ENCODE measurements around the gene ARMH4. TPM values are rescaled to one million over a fixed set of nuclear protein-coding genes. Genes with fewer than 3 reads are reported as not detected.

ARMH4 gene
- total and polyA plus RNA-seq, 7 donors = 0.17 to 3.2 (median 0.74) TPM

- Histone ChIP-seq H3K27me3 (ENCODE audit: insufficient read depth in 3 of 3, low read length in 2 of 3) (no peaks in the 10 kb centered on the region), H3K27ac (no peak overlapping the region), H3K4me3 (no peak overlapping the region), H3K36me3 (ENCODE audit: insufficient read depth in 1 of 2, low read depth in 1 of 2) (no peaks in the 10 kb centered on the region), H3K4me1 (no peaks in the 10 kb centered on the region), H3K9me3 (no peaks in the 10 kb centered on the region)
- no peak for TF ChIP-seq CTCF (IDR thresholded peaks at IDR 0.05)
- intact Hi-C loops (cut with DNase I) = no loop called here
- ATAC-seq (no peak), DNase-seq (no peak)
- 53 to 68% (median 68%) methylated on average over 3 of the region's 3 CpGs for WGBS, 3 donors
These were observed 91.9 kb downstream of the ARMH4 start for GRCh38 chr14:58060077-58060476.

GRCh38 chr14:58059126-58059525 is 92.9 kb downstream of the ARMH4 start:
- no peaks in the 10 kb centered on the region for H3K36me3 ChIP-seq (ENCODE audit: insufficient read depth in 1 of 2, low read depth in 1 of 2)
- intact Hi-C loops (cut with DNase I) = loop anchor here in 1 of 2 donors (10.0 kb wide), 1 partner anchor 564 kb away; the partner anchor contains the start of gene CCDC198
- H3K4me1 ChIP-seq = no peaks in the 10 kb centered on the region
- ATAC-seq = no peak
- WGBS, 3 donors = 25 to 44% (median 40%) methylated on average over 3 of the region's 3 CpGs
- H3K27me3 ChIP-seq (ENCODE audit: insufficient read depth in 3 of 3, low read length in 2 of 3) = no peaks in the 10 kb centered on the region
- no peaks in the 10 kb centered on the region for H3K9me3 ChIP-seq
- no peak for TF ChIP-seq CTCF (IDR thresholded peaks at IDR 0.05)
- no peak overlapping the region for H3K27ac ChIP-seq
- no peak for DNase-seq
- no peak overlapping the region for H3K4me3 ChIP-seq

- H3K27ac ChIP-seq = no peak overlapping the region
- no peak overlapping the region for H3K4me3 ChIP-seq
- ATAC-seq (no peak), DNase-seq (no peak)
- H3K36me3 ChIP-seq (ENCODE audit: insufficient read depth in 1 of 2, low read depth in 1 of 2) = no peaks in the 10 kb centered on the region
- no peaks in the 10 kb centered on the region for H3K4me1 ChIP-seq
- no peak for TF ChIP-seq CTCF (IDR thresholded peaks at IDR 0.05)
- no peaks in the 10 kb centered on the region for H3K9me3 ChIP-seq
- H3K27me3 ChIP-seq (ENCODE audit: insufficient read depth in 3 of 3, low read length in 2 of 3) = no peaks in the 10 kb centered on the region
- intact Hi-C loops (cut with DNase I) = loop anchor here in 1 of 2 donors (10.0 kb wide), 1 partner anchor 561 kb away; the partner anchor contains the start of gene CCDC198
These were observed 96.5 kb downstream of the ARMH4 start for GRCh38 chr14:58055497-58056010.

GRCh38 chr14:58054100-58054499 is 97.9 kb downstream of the ARMH4 start:
- Histone ChIP-seq H3K27me3 (ENCODE audit: insufficient read depth in 3 of 3, low read length in 2 of 3) (no peaks in the 10 kb centered on the region), H3K4me1 (no peaks in the 10 kb centered on the region), H3K27ac (no peak overlapping the region), H3K9me3 (no peaks in the 10 kb centered on the region), H3K4me3 (no peak overlapping the region), H3K36me3 (ENCODE audit: insufficient read depth in 1 of 2, low read depth in 1 of 2) (no peaks in the 10 kb centered on the region)
- no peak for ATAC-seq
- DNase-seq = no peak
- intact Hi-C loops (cut with DNase I) = loop anchor here in 1 of 2 donors (10.0 kb wide), 1 partner anchor 559 kb away; the partner anchor contains the start of gene CCDC198
- 63 to 69% (median 63%) methylated on average over 3 of the region's 3 CpGs for WGBS, 3 donors
- TF ChIP-seq CTCF (IDR thresholded peaks at IDR 0.05) = no peak

GRCh38 chr14:58048219-58048618 is 103.8 kb downstream of the ARMH4 start:
- DNase-seq = no peak
- no peak overlapping the region for H3K27ac ChIP-seq
- no peak for TF ChIP-seq CTCF (IDR thresholded peaks at IDR 0.05)
- 69 to 76% (median 72%) methylated on average over 5 of the region's 5 CpGs for WGBS, 3 donors
- H3K27me3 ChIP-seq (ENCODE audit: insufficient read depth in 3 of 3, low read length in 2 of 3) = no peaks in the 10 kb centered on the region
- ATAC-seq = no peak
- no peaks in the 10 kb centered on the region for H3K36me3 ChIP-seq (ENCODE audit: insufficient read depth in 1 of 2, low read depth in 1 of 2)
- H3K4me1 ChIP-seq = no peaks in the 10 kb centered on the region
- intact Hi-C loops (cut with DNase I) = no loop called here
- no peak overlapping the region for H3K4me3 ChIP-seq
- H3K9me3 ChIP-seq = no peaks in the 10 kb centered on the region

Measured in psoas muscle (tissue), 8 donors.